HepG2 (cell line): ENCODE results near the gene SDHD. TPM values are rescaled to one million over a fixed set of nuclear protein-coding genes. Genes with fewer than 3 reads are reported as not detected.

Experiments used
- AGO2 ChIP-seq: fragments of 200-400 bp; formaldehyde crosslinking; optimal IDR thresholded peaks from 2 replicates; pipeline ENCODE3; 2017; ENCODE audit warnings: mild to moderate bottlenecking, low read depth, low read length, moderate library complexity
- ARNT2 ChIP-seq: sonication (generic); formaldehyde crosslinking; IDR thresholded peaks from 2 replicates; pipeline ENCODE4 v1.8.0; 2022; ENCODE audit warnings: mild to moderate bottlenecking, low read depth, missing genetic modification reagents, moderate library complexity
- ATAD3A ChIP-seq: sonication (generic); formaldehyde crosslinking; IDR thresholded peaks from 2 replicates; pipeline ENCODE4 v1.4.0; 2020; ENCODE audit warnings: missing genetic modification reagents
- CBX5 ChIP-seq: sonication (generic); formaldehyde crosslinking; IDR thresholded peaks from 2 replicates; pipeline ENCODE4 v1.4.0; 2020; ENCODE audit warnings: missing genetic modification reagents, borderline replicate concordance
- FOSL1 ChIP-seq: sonication (generic); formaldehyde crosslinking; IDR thresholded peaks from 2 replicates; pipeline ENCODE4 v1.9.0; 2021; ENCODE audit warnings: missing genetic modification reagents, borderline replicate concordance
- FOXA3 ChIP-seq: IDR thresholded peaks from 2 replicates; pipeline ENCODE4 v1.6.1; 2016; ENCODE audit warnings: missing genetic modification reagents, missing compliant biosample characterization
- FOXK2 ChIP-seq: fragments of 450-650 bp; IDR thresholded peaks from 2 replicates; pipeline ENCODE4 v1.6.1; 2016
- HDAC2 ChIP-seq: sonication (generic); formaldehyde crosslinking; IDR thresholded peaks from 2 replicates; pipeline ENCODE4 v1.4.0; 2020; ENCODE audit warnings: missing genetic modification reagents
- HDAC6 ChIP-seq: fragments of 200-600 bp; sonication (generic); IDR thresholded peaks from 2 replicates; pipeline ENCODE4 v1.7.0; 2017; ENCODE audit warnings: mild to moderate bottlenecking, antibody characterized with exemption, low read length, low read depth
- HNRNPUL1 ChIP-seq: fragments of 200-400 bp; formaldehyde crosslinking; IDR thresholded peaks from 2 replicates; pipeline ENCODE4 v1.6.1; 2017; ENCODE audit warnings: low read depth, mild to moderate bottlenecking, low read length, moderate library complexity
- KDM4B ChIP-seq: sonication (generic); formaldehyde crosslinking; IDR thresholded peaks from 2 replicates; pipeline ENCODE4 v1.4.0; 2020; ENCODE audit warnings: missing genetic modification reagents
- MTF1 ChIP-seq: sonication (generic); formaldehyde crosslinking; IDR thresholded peaks from 2 replicates; pipeline ENCODE4 v1.5.0; 2020; ENCODE audit warnings: missing genetic modification reagents
- PAF1 ChIP-seq: IDR thresholded peaks from 2 replicates; pipeline ENCODE4 v1.6.1; 2016; ENCODE audit warnings: missing genetic modification reagents, missing compliant biosample characterization
- ZBTB8A ChIP-seq: sonication (generic); formaldehyde crosslinking; IDR thresholded peaks from 2 replicates; pipeline ENCODE4 v1.4.0; 2020; ENCODE audit warnings: mild to moderate bottlenecking, low read depth, missing genetic modification reagents, borderline replicate concordance
- ZC3H4 ChIP-seq: sonication (generic); formaldehyde crosslinking; IDR thresholded peaks from 2 replicates; pipeline ENCODE4 v1.4.0; 2020; ENCODE audit warnings: missing genetic modification reagents, borderline replicate concordance
- ZKSCAN5 ChIP-seq: sonication (generic); formaldehyde crosslinking; IDR thresholded peaks from 2 replicates; pipeline ENCODE4 v1.5.1; 2020; ENCODE audit warnings: mild to moderate bottlenecking, missing genetic modification reagents
- ZNF224 ChIP-seq: sonication (generic); formaldehyde crosslinking; IDR thresholded peaks from 2 replicates; pipeline ENCODE4 v1.5.0; 2020; ENCODE audit warnings: mild to moderate bottlenecking, missing genetic modification reagents
- ZNF232 ChIP-seq: sonication (generic); formaldehyde crosslinking; IDR thresholded peaks from 2 replicates; pipeline ENCODE4 v1.4.0; 2020; ENCODE audit warnings: missing genetic modification reagents, borderline replicate concordance
- ZNF432 ChIP-seq: sonication (generic); formaldehyde crosslinking; IDR thresholded peaks from 2 replicates; pipeline ENCODE4 v1.5.0; 2020; ENCODE audit warnings: missing genetic modification reagents, mild to moderate bottlenecking, borderline replicate concordance
- ZNF441 ChIP-seq: sonication (generic); formaldehyde crosslinking; IDR thresholded peaks from 2 replicates; pipeline ENCODE4 v1.7.0; 2021; ENCODE audit warnings: missing genetic modification reagents, borderline replicate concordance
- ZNF615 ChIP-seq: sonication (generic); formaldehyde crosslinking; IDR thresholded peaks from 2 replicates; pipeline ENCODE4 v1.5.0; 2020; ENCODE audit warnings: mild to moderate bottlenecking, missing genetic modification reagents, borderline replicate concordance
- ZNF703 ChIP-seq: sonication (generic); formaldehyde crosslinking; IDR thresholded peaks from 2 replicates; pipeline ENCODE4 v1.5.1; 2020; ENCODE audit warnings: missing genetic modification reagents, mild to moderate bottlenecking, moderate library complexity, borderline replicate concordance
- ZNF839 ChIP-seq: sonication (generic); formaldehyde crosslinking; IDR thresholded peaks from 2 replicates; pipeline ENCODE4 v1.4.0; 2020; ENCODE audit warnings: missing genetic modification reagents, mild to moderate bottlenecking, borderline replicate concordance
- ZNF879 ChIP-seq: sonication (generic); formaldehyde crosslinking; IDR thresholded peaks from 2 replicates; pipeline ENCODE4 v1.8.1; 2023; ENCODE audit warnings: missing genetic modification reagents
- ZSCAN22 ChIP-seq: sonication (generic); formaldehyde crosslinking; IDR thresholded peaks from 2 replicates; pipeline ENCODE4 v1.4.0; 2020; ENCODE audit warnings: mild to moderate bottlenecking, missing genetic modification reagents
- ZSCAN31 ChIP-seq: sonication (generic); formaldehyde crosslinking; IDR thresholded peaks from 2 replicates; pipeline ENCODE4 v1.5.0; 2020; ENCODE audit warnings: low read depth, mild to moderate bottlenecking, missing genetic modification reagents
- polyA plus RNA-seq, 8 experiments: library from polyadenylated mRNA; depleted of rRNA in 3 of 8; stranded (reverse) in 7 of 8; unstranded in 1 of 8; fragments of >200 nt; fragmentation: Illumina TruSeq in 4 of 8; extraction: Trizol in 4 of 8; gene quantifications; 2 replicates each; pipeline versions ENCODE4 v1.2.1 to v1.2.3, GENCODE V29; 2011 to 2016; ENCODE audit warnings: low read depth in 4 of 8, missing spikeins in 1 of 8, mixed read lengths in 1 of 8; ENCODE audit not compliant: insufficient read depth in 1 of 8
- total RNA-seq, 5 experiments: library from RNA; depleted of rRNA; stranded (reverse); fragments of >200 nt; fragmentation: Illumina TruSeq; extraction: Trizol; gene quantifications; 2 replicates each; pipeline ENCODE4 v1.2.3, GENCODE V29; 2016; ENCODE audit warnings: low read depth in 1 of 5
- TF ChIP-seq, protein P1 (sequence below): IDR thresholded peaks from 2 replicates; pipeline ENCODE4 v1.6.1; 2016; ENCODE audit warnings: control low read depth
- TF ChIP-seq, protein P2 (sequence below): sonication (generic); formaldehyde crosslinking; IDR thresholded peaks from 2 replicates; pipeline ENCODE4 v1.4.0; 2020; ENCODE audit warnings: low read depth, missing genetic modification reagents

The SDHD gene
- total and polyA plus RNA-seq, 2 of the 13 experiments (the other 11 are each of a cell fraction or from before 2014, with no cell fraction given): 117 to 123 TPM

DNA sequence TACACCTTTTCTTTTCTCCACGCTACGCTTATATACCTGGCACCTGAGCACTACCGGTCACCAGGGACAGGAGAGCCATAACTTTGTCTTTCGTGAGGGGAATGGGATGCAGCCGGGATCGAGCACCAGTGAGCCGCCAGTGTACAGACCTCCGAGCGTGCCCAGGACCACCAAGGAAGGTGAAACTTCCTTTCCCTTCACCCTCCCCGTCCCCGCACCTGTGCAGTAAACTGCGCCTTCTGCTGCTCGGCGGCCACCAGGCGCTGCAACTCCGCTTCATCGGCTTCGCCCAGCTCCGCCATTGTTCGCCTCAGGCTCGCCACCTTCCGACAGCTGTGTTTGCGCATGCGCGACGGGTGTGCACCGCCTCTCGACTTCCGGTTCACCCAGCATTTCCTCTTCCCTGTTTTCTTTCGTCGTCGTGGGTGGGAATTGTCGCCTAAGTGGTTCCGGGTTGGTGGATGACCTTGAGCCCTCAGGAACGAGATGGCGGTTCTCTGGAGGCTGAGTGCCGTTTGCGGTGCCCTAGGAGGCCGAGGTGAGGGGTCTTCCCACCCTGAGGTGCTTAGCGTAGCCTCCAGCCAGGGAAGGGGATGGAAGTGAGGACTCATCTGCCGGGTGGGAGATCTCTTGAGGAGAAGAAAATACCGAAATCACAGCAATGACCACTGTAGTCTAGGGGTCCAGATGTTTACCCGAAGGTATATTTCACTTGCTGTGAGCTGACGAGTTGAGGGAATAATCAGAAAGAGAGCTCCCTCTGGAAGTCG, at the start of gene SDHD, which contains the start of gene TIMM8B (continued):
- TF ChIP-seq ZNF432 (CRISPR knock-in tag): no peak
- peak; percentile 63; the same call in 1 of the 2 replicates for TF ChIP-seq ZNF224 (CRISPR knock-in tag)
- no peak for TF ChIP-seq ZNF615 (CRISPR knock-in tag)
- TF ChIP-seq ZSCAN22 (CRISPR knock-in tag): no peak
- peak; percentile 97 for TF ChIP-seq FOXK2
- no peak for TF ChIP-seq ZNF879 (CRISPR knock-in tag)
- TF ChIP-seq, protein P1, sequence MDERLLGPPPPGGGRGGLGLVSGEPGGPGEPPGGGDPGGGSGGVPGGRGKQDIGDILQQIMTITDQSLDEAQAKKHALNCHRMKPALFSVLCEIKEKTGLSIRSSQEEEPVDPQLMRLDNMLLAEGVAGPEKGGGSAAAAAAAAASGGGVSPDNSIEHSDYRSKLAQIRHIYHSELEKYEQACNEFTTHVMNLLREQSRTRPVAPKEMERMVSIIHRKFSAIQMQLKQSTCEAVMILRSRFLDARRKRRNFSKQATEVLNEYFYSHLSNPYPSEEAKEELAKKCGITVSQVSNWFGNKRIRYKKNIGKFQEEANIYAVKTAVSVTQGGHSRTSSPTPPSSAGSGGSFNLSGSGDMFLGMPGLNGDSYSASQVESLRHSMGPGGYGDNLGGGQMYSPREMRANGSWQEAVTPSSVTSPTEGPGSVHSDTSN: no peak
- no peak for TF ChIP-seq FOSL1 (CRISPR knock-in tag)
- no peak for TF ChIP-seq PAF1
- TF ChIP-seq ZNF232 (CRISPR knock-in tag): peak; percentile 36; the same call in 1 of the 2 replicates
- TF ChIP-seq ZNF839 (CRISPR knock-in tag): 0 out of 2 replicates have a peak, but pooled peaks have one; percentile 70
- peak; percentile 76; the same call in 1 of the 2 replicates for TF ChIP-seq ZSCAN31 (CRISPR knock-in tag)
- peak; percentile 52; the same call in 1 of the 2 replicates for TF ChIP-seq ARNT2 (CRISPR knock-in tag)
- no peak; the same call in 1 of the 2 replicates for TF ChIP-seq ZNF441 (CRISPR knock-in tag)
- TF ChIP-seq, protein P2, sequence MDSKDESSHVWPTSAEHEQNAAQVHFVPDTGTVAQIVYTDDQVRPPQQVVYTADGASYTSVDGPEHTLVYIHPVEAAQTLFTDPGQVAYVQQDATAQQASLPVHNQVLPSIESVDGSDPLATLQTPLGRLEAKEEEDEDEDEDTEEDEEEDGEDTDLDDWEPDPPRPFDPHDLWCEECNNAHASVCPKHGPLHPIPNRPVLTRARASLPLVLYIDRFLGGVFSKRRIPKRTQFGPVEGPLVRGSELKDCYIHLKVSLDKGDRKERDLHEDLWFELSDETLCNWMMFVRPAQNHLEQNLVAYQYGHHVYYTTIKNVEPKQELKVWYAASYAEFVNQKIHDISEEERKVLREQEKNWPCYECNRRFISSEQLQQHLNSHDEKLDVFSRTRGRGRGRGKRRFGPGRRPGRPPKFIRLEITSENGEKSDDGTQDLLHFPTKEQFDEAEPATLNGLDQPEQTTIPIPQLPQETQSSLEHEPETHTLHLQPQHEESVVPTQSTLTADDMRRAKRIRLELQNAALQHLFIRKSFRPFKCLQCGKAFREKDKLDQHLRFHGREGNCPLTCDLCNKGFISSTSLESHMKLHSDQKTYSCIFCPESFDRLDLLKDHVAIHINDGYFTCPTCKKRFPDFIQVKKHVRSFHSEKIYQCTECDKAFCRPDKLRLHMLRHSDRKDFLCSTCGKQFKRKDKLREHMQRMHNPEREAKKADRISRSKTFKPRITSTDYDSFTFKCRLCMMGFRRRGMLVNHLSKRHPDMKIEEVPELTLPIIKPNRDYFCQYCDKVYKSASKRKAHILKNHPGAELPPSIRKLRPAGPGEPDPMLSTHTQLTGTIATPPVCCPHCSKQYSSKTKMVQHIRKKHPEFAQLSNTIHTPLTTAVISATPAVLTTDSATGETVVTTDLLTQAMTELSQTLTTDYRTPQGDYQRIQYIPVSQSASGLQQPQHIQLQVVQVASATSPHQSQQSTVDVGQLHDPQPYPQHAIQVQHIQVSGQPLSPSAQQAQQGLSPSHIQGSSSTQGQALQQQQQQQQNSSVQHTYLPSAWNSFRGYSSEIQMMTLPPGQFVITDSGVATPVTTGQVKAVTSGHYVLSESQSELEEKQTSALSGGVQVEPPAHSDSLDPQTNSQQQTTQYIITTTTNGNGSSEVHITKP: no peak; the same call in 1 of the 2 replicates
- TF ChIP-seq HDAC6: no peak
- no peak for TF ChIP-seq ATAD3A (CRISPR knock-in tag)
- no peak for TF ChIP-seq HNRNPUL1
- 0 out of 2 replicates have a peak, but pooled peaks have one; percentile 61 for TF ChIP-seq ZKSCAN5 (CRISPR knock-in tag)
- peak; percentile 42; the same call in 1 of the 2 replicates for TF ChIP-seq CBX5 (CRISPR knock-in tag)
- peak; percentile 60 for TF ChIP-seq AGO2
- TF ChIP-seq KDM4B (CRISPR knock-in tag): peak; percentile 93
- TF ChIP-seq ZBTB8A: no peak
- TF ChIP-seq ZNF703: no peak
- TF ChIP-seq FOXA3 (CRISPR knock-in tag): peak; percentile 81
- TF ChIP-seq MTF1 (CRISPR knock-in tag): no peak
- peak; percentile 76; the same call in 1 of the 2 replicates for TF ChIP-seq HDAC2
- TF ChIP-seq ZC3H4 (CRISPR knock-in tag): no peak
